ENCODE results near the gene PEAK3.

Gene PEAK3, protein sequence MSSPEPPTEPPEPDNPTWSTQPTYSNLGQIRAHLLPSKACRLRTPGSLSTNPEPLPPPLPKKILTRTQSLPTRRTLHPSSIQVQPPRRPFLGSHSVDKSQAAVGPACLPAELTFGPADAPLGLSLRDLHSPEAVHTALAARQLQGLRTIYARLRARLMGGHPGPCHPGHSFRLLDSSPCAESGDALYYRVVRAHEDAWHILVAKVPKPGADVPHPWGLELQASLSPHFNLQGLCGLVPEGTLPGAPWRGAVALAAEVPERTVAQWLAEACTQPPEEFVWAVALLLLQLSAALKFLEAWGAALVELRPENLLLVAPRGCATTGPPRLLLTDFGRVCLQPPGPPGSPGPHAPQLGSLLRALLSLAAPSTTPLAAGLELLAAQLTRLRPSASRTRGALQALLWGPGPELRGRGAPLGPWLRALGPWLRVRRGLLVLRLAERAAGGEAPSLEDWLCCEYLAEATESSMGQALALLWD

GRCh38 chr19:2282062-2282861, at the start of gene PEAK3:
Gene PEAK3, minus strand, starts transcription at chr19:2282175. Its CDS starts 1,244 bp downstream, at chr19:2280931.
- DNase-seq, result no peak

DNA sequence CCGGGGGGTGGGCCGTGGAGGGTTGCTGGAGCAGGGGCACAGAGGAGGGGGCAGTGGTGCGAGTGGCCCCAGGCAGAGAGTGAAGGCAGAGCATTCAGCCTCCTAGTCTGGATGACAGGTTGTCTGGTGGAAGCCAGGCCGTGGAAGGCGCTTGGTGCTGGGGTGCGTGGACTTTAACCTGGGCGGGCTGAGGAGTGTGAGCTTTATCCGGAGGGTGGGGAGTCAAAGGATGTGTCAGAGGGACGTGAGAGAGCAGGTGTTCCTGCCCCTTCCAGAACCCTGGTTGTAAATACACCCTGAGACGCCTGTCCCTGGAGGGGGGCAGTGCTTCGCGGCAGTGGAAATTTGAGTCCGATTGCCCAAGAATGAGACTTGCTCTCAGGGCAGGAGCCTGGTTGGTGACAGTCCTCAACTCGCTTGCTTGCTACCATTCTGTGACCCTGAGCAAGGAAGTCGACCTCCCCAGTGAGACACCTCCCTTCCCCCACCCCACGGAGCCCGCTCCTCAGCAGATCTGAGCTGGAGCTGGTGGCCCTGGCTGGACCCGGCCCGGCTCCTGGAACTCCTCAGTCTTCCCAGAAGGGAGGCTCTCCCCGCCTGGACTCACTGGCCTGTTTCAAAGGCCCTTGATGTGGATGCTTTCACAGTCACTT, 48.8 kb upstream of the PEAK3 start:
- DNase-seq, result no peak

GRCh38 chr19:2330255-2330631, 48.3 kb upstream of the PEAK3 start:
- DNase-seq, result no peak

DNA sequence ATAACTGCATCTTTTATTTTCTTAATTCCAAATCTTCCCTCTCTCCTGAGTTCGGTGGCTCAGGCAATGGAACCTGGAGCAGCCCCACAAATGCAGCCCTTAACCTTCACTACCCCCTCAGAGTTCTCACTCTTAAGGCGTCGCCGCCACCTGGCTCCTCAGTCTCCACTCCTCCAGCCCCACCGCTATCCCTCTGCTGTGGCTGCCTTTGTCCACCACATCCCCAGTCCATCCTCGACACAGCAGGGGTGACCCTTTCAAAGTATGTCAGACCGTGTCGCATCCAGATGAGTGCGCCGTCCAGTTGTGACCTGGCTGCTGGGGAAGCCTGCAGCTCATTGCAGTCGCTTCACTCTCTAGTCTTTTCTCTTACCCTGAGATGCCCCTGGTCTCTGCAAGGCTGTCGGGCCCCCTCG, 47.5 kb upstream of the PEAK3 start:
- no peak for DNase-seq

DNA sequence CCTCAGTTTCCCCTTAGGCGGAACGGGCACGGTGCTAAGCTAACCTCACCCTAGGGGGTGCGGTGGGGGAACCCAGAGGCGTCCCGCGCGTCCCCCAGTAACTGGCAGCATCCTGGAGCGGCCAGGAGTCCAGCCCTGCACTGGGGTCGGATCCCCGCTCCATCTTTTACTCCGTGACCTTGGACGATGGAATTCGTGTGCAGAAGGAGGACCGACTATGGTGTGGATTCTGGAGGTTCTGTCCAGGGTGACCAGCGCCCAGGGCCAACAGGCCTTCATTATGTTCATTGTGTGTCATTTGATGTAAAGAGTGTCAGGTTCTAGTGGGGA, 47.1 kb upstream of the PEAK3 start:
- no peak for DNase-seq

DNA sequence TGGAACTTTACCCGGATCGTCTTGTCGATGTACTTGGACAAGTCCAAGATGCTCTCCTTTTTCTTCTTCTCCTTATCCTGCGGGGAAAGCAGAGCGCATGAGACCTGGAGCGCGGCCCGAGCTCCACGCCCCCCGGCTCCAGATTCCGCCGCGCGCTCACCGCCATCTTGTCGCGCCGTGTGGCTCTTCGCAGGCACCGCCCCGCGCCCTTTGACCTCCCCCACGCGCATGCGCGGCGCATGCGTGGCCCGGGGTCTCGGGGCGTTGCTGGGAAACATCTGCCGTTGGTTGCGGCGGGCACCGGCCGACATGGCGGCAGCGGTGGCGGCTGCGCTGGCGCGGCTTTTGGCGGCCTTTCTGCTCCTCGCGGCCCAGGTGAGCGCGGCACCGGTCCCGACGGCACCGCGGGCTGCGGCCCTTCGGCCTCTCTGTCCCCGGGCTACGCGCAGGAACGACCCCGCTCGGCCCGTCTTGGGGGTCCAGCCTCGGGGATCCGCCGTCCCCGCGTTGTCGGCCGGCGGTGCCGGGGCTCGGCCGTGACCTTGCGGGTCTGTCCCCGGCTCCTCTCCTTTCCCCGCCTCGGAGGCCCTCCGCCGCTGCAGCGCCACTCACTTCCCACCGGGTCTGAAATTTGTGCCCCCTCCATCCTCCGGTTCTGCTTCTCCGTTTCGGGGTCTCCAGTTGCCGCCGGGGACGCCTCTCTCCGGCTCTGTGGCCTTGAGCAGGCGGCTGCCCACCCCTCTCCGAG, 46.6 kb upstream of the PEAK3 start, which contains the start of the genes LSM7 and SPPL2B:
Gene LSM7, minus strand, starts transcription at position 186 of the 748 bp plus-strand sequence. Its CDS starts 20 bp downstream, at position 166.
Gene SPPL2B, plus strand, starts transcription at position 284 of the 748 bp plus-strand sequence. Its CDS starts 26 bp downstream, at position 310.
- DNase-seq, result peak; percentile 91

DNA sequence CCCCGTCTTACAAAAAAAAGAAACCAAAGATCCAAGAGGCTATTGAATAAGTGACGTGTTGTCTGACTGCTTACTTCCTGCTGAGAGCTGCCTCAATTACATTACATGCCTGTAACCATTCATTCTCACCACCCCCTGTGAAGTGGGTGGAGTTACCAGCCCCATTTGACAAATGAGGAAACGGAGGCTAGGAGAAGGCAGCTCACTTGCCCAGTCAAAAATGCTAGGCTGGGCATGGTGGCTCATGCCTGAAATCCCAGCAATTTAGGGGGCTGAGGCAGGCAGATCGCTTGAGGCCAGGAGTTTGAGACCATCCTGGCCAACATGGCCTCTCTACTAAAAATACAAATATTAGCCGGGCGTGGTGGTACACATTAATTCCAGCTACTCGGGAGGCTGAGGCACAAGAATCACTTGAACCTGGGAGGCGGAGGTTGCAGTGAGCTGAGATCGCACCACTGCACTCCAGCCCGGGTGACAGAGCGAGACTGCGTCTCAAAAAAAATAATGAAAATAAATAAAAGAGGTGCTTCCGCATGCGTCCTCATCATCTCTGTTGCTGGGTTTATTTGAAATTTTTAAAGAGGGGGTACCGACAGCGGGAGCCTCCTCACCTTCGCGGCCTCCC, 45.9 kb upstream of the PEAK3 start:
- DNase-seq, result peak; percentile 73

DNA sequence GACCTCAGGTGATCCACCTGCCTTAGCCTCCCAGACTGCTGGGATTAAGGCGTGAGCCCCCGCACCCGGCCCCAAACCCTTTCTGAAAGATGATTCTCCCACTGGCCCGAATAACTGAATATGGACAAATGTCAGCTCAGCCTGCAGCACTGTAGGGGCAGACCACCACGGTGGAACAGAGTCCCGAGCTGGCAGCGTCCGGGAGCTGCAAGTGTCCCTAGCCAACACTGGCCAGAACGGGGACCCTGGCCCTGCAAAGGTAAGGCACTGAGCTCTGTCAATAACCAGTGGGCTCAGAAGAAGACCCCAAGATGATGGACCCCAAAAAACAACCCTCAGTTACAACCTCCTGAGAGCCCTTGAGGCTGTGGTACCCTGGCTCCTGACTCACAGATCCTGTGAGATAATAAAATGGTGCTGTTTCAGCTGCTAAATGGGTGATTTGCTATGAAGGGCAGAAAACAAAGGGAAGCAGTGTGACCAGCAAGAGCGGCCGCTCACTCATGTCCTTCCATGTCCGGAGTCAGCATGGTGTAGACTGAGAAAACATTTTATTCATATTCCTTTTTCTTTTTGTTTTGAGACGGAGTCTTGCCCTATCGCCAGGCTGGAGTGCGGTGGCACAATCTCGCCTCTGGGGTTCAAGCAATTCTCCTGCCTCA, 44.9 kb upstream of the PEAK3 start:
- DNase-seq, result no peak

DNA sequence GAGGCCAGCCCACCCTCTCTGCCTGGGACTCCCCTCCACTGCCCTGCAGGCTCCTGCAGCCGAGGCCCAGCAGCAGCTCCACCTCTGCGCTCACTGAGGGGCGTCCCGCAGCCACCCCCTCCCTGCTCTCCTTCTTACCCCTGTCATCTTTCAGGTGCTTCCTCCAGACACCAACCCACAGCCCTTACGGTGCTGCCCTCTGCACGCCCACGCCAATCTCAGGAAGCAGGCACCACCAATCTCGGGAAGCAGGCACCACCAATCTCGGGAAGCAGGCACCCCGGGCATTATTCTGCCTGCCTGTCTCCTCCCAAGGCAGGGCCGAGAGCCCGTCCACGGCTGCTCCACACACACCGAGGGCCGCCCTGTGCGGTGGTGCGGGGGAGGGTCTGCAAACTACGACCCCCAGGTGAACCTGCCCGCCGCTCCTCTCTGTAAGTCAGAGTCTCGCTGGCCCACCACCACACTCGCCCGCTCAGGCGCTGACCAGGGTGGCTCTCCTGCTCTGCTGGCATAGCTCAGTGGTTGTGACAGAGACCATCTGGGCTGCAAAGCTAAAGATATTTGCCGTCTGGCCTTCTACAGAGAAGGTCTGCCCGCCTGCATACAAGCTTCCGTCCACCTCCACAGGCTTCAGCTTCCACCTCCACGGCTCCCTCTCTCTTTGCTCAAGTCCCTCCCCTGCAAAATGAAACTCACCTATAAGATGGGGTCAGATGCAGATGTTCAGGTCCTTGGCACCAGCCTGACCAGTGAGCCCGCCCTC, 43.5 kb upstream of the PEAK3 start:
- DNase-seq, result no peak

- no peak for DNase-seq
Observed at GRCh38 chr19:2324220-2324948, 42.4 kb upstream of the PEAK3 start.

- DNase-seq, result no peak
Observed at GRCh38 chr19:2323707-2324106, 41.7 kb upstream of the PEAK3 start.

DNA sequence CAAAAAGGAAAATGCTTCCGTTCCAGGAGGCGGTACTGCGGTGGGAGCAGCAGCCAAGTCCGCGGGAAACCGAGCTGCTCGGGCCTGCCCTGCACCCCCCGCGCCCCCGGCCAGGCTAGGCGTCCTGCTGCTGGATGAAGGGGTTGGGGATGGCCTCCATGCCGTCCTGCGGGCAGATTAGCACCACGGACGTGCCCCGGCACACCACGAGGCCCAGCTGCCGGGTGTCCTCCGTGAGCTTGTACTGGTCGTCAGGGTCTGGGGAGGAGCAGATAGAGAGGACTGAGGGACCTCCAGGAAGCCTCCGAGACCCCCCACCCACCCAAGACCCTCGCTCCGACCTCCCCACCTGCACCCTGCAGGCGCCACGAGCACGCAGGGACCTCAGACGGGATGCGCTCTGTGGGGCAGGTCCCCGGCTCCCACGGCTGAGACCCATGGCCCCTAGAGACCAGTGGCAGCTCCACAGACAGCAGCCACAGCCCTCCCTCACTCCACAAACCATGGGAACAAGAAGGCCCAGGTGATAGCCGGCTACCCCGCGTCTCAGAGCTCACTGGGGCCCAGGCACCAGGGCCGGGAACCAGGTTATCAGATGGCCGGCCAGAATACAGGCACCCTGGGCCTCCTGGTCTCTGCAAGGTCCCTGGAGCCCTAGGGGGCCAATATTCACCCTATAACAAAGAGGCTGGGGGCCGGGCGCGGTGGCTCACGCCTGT, 39.7 kb upstream of the PEAK3 start:
- DNase-seq, result no peak

GRCh38 chr19:2320939-2321338, 39.0 kb upstream of the PEAK3 start:
- no peak for DNase-seq

DNA sequence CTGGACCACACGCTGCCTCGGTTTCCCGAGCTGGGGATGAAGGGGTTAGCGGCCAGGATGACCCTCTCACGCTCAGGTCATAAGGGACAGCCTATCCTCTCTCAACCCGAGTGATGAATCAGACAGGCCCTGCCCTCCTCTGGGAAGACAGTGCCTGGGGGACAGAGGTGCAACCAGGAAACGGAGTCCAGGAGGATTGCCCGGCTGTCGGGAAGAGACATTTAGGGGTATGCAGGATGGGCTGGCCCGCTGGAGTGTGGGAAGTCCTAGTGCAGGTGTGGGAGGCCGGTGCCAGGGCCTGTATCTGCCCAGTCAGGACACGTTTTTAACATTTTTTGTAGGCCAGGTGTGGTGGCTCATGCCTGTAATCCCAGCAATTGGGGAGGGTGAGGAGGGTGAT, 38.1 kb upstream of the PEAK3 start:
- no peak for DNase-seq

DNA sequence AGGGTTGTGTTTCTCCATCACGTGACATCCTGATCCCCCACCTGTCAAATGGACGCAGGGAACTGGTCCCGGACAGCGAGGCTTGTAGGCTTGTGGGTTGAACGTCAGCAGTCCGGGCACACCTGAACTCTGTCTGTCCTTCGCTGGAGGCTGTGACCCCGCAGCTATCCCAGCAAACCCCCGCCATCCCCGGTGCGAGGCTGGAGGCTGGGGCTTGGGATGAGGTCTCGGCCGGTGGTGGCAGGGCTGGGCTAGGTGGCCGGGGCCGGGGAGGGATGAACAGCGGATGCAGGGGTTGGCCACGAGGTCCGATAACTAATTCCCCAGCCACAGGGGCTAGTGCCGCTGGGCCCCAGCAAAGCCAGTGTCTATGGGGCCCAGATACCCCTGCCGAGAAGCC, 37.6 kb upstream of the PEAK3 start:
- no peak for DNase-seq

DNA sequence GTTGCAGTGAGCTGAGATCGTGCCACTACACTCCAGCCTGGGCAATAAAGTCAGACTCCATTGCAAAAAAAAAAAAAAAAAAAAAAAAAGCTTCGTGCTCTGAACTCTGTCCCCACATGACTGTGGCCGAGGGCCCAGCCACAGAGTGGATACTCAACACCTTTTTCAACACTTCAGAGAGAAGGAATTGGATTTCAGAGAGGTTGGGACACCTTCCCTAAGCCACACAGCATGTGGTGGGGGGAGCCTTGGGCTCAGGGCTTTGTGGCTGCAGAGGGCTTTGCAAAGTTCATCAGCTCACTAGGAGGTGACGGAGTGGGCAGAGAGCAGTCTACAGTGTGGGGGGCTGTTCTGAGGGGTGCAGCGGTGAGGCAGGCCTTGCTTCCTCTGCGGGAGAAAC, 36.9 kb upstream of the PEAK3 start:
- no peak for DNase-seq

GRCh38 chr19:2317756-2318155, 35.8 kb upstream of the PEAK3 start:
- DNase-seq, result no peak

DNA sequence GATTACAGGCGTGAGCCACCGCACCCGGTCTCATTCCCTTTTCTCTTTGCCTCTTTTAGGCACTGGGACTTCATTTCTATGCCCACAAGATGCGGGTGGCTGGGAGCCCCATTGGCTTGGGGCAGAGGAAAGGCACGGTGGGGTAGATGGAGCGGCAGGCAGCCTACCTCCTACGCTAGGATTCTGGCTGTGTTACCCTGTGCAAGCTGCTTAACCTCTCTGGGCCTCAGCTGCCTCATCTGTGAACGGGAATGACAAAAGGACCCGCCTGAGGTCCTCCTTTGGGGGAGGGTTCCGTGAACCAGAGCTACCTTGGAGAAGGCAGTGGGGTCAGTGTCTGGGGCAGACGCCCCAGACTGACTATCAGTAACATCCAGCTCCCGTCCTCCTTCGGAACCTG, 35.3 kb upstream of the PEAK3 start:
- DNase-seq, result no peak

- no peak for DNase-seq
Observed at GRCh38 chr19:2315818-2316353, 33.9 kb upstream of the PEAK3 start.

Data from NCI-H345 (cell line).